ENCODE results near the gene PDE4D. TPM values are rescaled to one million over a fixed set of nuclear protein-coding genes. Genes with fewer than 3 reads are reported as not detected.
A peak's percentile ranks its signal among the peaks of the same experiment; 100 is the strongest.

The PDE4D gene
- total RNA-seq, 2 donors from 2014 or later: 33.8 to 82.6 TPM

DNA sequence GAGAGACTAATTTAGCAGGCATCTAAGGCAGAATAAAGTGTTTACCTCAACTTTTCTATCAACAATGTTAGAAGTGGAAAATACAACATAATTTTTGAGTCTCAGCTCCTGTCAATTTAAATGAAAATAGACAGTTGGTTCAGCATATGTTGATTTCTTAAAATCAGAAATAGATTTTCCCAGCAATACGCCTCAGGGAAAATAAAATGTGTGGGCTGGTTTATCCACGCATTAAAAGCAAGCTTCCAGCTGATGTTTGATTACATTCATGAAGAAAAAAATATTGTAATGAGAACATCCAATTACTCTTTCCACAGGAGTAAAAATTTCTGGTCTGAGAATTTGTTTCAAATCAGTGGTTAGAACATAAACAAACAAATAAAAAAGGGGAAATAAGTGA is 166.3 kb downstream of the PDE4D start:
- DNase-seq (no peak), ATAC-seq (no peak)
- intact Hi-C loops (cut with DNase I): no loop called here

DNA sequence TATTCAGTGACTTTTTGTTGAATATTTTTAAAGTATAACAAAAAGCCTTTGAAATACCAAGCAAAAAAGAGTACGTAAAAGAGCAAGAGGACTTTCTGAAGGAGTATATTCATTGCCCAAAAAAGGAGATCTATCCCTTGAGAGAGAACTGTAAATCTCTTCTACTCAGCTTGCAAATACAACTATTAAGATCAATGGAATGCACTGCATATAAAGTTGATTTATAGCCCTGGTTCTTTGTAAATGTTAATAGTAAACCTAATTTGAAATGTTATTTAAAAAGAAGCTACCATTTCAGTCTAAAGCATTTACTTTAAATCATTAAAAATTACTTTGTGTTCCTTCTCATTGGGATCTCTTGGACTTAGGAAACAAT is 168.1 kb downstream of the PDE4D start:
- no peak for DNase-seq
- intact Hi-C loops (cut with DNase I): no loop called here
- no peak for ATAC-seq

DNA sequence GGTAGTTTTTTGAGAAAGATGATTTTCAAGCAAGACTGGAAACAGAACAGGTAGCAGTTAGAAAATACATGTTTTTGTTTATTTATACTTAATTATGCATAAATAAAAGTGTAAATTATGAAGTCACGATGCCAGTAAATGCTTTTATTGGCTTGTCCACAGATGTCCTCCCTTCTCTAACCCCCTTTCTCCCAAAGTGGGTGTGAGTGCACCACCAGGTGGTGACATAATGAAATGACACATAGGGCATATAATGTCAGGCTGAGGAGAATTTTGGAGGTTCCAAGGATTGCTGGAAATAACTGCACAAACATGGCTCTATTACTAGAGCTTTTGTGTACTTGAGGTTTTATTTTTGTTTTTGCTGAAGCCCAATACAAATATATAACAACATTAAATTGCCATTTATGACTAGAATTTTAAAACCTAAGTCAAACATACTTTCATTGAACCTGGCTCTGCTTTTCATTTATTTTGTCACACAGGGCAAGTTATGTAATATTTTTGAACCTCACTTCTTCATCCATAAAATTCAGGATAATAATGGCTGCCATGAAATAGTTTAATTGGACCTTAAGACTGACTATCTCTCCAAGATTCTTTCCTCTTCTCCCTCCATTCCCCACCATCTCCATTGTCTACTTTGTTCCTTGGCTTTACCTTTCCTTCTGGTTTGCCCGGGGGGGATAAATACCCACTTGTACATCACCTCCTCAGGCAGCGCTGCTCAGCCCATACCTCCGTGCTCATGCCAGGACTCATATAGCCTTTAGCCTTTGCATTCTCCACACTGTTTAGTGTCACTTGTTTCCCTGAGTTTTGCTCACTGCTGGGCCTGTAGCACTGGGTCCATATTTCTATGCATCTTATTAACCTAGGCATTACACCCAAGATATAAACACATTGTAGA is 168.8 kb downstream of the PDE4D start:
- ATAC-seq: no peak
- intact Hi-C loops (cut with DNase I): no loop called here
- DNase-seq: no peak

DNA sequence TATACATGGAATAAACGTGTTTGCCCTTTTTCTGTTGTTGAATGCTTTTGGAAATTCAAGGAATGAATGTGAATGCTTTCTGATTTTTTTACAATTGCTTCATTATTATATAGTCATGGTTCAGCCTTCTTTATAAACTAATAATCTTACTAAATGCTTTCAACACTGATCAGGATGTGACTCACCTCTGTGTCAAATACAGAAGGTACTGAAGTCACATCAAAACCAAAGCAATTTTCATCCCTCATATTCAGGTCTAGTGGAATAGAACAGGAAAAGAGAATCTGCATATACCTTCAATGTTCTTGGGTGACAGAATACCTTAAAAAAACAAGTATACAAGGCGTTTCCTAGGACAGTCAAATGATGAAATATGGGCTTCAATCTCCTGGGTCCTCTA is 170.7 kb downstream of the PDE4D start:
- intact Hi-C loops (cut with DNase I): no loop called here

DNA sequence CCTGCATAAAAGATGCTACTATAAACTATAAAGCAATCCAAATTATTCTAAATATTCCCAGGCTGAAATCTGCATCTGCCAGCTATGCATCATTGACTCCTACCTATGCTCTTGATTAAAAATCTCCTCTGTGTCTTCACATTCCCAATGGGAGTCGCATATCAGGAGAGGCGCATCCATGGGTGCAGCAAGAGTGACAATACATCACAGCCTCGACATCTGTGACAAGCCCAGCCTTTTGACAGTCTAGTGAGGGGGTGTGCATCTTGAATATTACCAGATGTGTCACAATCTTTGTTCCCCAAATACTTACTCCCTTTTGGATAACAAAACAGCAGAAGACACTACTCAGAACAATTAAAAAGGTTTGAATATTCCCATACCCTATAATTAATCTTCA is 171.8 kb downstream of the PDE4D start:
- intact Hi-C loops (cut with DNase I): no loop called here
- ATAC-seq (no peak), DNase-seq (no peak)

More for the DNA sequence above, 170.7 kb downstream of the PDE4D start:
- ATAC-seq (no peak), DNase-seq (no peak)

DNA sequence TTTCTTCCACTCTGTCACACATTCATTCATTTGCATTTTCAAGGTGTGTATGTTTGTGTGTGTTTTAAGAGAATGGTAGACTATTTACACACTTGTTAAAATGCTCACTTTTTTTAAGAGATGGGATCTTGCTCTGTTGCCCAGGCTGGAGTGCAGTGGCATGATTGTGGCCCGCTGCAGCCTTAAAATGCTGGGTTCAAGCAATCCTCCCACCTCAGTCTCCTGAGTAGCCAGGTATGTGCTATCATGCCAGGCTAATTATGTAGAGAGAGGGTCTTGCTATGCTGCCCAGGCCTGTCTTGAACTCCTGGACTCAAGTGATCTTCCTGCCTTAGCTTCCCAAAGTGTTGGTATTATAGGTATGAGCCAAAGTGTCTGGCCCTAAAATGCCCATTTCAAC is 173.5 kb downstream of the PDE4D start:
- intact Hi-C loops (cut with DNase I): no loop called here
- ATAC-seq (no peak), DNase-seq (no peak)

DNA sequence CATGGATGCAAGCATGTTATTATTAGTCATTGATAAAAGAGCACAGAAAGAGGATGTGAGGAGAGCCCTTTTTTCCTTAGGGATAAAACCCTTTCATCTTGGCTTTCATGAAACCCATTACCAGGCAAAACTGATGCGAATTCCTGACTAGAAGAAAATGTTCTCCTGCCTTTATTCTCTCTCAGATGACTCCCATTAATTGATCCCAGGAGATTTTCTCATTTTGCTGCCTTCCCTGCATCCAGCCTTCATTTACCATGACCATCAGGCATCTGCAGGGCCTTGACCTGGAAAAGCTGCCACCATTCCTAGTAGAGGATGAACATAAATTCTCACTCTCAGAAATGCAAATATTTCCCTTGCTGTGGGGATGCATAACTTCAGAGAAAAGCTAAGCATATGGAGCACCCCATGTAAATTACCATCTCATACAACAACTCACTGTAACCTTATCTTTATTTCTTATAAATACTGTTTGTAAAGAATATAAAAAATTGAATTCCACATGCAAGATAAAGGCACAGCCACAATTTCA is 176.5 kb downstream of the PDE4D start:
- no peak for ATAC-seq

DNA sequence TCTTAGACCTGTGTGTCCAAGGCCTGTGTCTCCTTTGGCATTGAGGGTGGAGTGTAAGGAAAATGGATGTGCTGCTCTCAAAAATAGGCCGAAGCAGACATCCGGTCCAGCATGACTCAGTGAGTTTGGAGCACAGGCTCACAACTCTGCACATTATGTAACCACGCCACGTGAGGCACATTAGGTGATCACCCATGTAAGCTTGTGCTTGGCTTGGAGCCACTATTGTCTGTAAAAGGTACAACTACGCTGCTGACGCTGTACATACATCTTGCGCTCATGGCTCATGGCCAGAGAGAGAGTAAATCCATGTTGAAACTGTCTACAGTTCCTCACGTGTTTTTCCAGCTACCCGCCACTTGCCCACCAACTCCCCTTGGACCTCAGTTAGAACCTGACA is 177.5 kb downstream of the PDE4D start:
- no peak for DNase-seq
- ATAC-seq: no peak
- intact Hi-C loops (cut with DNase I): no loop called here

More for the DNA sequence above, 176.5 kb downstream of the PDE4D start:
- intact Hi-C loops (cut with DNase I): no loop called here
- DNase-seq: no peak

DNA sequence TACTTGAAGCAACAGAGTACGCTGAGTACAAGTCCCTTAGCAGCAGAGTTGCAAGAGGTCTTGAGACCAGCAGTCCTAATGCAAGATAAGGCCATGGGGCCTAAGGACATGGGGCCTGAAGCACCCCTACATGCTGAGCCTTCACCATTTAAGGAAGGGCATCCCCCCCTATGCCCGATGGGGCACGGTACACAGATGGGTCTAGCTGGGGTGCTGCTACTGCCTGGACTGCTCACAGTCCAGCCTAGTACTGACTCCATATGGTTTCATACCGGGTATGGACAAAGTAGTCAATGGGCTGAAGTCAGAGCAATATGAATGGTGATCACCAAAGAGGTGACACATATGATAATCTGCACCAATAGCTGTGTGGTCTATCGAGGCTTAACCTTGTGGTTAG is 178.3 kb downstream of the PDE4D start:
- no peak for ATAC-seq
- intact Hi-C loops (cut with DNase I): no loop called here
- DNase-seq: no peak

DNA sequence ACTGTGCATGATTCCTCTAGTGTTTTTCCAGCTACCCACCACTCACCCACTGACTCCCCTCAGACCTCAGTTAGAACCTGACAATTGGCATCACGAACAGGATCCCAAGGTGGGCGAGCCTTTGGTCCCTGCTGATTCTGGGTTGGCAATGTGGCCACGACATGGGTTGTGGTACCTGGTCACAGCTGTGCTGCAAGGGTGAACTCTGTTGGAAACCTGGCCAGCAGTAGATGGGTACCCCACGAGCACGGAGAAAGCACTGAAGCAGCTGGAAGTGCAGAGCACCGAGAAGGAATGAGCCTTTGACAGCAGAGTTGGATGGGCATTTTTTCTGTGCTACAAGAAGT is 180.1 kb downstream of the PDE4D start:
- DNase-seq (no peak), ATAC-seq (no peak)
- intact Hi-C loops (cut with DNase I): no loop called here

DNA sequence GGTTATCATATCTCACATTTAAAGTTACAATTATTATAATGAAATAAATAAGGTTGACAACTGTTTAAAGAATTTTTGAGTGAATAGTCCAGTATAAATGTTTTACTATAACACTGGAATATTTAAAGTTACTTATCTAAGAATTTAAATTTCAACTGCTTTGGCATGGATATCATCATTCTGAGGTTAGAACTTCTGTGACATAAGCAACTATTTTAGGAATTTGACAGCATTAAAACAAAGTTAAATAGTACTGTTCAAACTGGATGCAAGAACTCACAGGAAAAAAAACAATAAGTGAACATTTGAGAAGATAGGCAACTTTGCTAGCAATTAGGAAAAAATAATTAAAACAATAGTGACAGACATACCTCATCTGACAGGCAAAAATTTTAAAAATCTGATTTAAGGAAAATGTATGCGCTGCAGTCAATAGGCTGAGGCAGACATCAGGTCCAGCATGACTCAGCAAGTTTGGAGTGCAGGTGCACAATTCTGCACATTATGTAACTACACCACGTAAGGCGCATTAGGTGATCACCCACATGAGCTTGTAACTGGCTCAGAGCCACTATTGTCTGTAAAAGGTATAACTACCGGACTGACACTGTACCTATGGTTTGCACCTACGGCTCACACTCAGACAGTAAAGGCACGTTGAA is 180.6 kb downstream of the PDE4D start:
- DNase-seq: no peak
- ATAC-seq: no peak
- intact Hi-C loops (cut with DNase I): no loop called here

DNA sequence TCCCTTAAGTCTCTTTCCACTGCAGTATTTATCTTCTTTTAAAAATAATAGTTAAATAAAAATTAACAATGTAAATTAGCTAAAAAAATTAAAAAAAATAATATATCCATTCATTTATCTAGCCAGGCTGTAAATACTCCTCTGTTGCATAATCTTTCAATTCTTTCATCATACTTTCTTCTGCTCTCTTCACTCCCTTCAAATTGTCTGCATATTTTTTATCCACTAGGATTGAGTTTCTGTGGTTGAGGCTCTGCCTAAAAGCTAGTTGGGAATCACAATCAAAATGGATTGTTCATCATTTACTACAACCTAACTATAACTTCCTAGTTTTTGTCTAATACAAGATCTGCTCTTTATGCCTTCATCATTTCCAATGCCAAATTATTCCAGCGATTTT is 182.2 kb downstream of the PDE4D start:
- peak in 1 of 2 donors; percentile 57 for ATAC-seq
- intact Hi-C loops (cut with DNase I): no loop called here
- DNase-seq: no peak

DNA sequence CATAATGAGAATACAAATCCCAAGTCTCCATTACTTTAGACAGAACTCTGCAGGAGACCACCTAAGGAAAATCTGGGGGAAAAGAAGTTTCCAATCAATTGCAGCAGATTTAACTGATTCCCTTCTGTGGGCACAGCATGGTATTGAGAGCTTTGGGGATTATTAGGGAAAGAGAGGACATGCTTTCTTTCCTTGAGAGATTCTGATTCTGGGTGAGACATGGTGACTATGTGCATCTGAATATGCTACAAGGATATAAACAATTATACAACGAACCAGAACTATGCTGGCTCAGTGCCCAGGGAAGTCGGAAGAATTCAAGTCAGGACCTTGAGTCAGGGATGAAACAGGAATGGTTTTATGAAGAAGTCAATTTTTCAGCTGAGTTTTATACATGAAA is 183.7 kb downstream of the PDE4D start:
- ATAC-seq: no peak
- no peak for DNase-seq
- intact Hi-C loops (cut with DNase I): no loop called here

DNA sequence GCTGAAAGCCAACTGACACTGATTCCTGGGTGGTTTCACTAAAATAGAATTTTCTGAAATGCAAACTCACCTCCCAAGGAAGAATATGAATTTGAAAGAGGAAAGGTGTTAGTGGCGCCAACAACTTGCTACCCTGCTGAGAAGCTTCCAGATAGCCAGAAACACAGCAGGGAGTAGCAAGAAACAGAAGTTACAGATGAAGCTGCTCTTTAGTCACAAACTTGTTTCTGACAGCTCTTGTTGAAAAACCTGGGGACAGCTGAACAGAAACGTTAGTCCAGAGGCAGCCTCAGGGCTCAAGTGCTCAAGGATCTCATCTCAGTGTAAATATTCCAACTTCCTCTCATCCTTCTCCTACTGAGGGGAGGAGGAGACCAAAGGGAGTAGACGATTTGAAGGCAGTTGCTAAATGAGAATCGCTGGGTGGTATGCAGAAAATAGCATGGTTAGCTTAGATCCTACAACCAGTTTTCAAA is 184.1 kb downstream of the PDE4D start:
- intact Hi-C loops (cut with DNase I): no loop called here
- DNase-seq: no peak
- ATAC-seq: no peak

DNA sequence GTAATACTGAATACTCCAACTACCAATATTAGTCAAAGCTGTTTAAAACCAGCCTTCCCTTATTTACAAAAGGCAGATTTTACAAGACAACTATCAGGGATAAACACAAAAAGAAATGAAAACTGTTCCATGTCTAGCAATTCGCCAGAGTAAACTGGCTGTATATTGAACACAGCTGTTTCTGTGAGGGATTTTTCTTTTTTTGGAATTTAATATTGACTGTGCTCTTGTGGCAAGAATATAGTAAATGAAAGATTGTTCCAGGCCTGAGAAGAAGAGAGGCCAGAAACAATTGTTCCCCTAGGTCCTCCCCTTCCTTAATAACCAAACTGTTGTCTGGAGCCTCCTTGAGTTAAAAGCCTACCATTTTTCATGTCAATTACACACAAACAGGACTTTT is 188.6 kb downstream of the PDE4D start:
- ATAC-seq (no peak), DNase-seq (no peak)

DNA sequence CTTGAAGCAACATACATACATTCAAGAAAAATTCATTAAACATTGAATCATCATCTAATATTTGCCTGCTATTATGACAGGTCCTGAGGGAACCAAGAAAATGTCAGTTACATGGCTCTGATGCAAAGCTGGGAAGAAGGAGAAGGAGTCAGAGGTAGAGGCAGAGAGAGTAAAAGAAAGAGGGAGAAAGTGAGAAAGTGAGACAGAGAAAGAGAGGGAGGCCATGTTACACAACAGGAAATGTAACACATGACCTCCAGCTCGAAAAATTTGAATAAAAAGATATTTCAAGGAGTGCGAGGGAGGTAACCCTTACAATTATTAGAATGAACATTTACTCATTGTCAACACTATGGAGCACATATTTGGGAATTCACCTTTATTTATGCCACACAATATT is 189.7 kb downstream of the PDE4D start:
- DNase-seq (no peak), ATAC-seq (no peak)
- intact Hi-C loops (cut with DNase I): no loop called here

More for the DNA sequence above, 188.6 kb downstream of the PDE4D start:
- intact Hi-C loops (cut with DNase I): no loop called here

DNA sequence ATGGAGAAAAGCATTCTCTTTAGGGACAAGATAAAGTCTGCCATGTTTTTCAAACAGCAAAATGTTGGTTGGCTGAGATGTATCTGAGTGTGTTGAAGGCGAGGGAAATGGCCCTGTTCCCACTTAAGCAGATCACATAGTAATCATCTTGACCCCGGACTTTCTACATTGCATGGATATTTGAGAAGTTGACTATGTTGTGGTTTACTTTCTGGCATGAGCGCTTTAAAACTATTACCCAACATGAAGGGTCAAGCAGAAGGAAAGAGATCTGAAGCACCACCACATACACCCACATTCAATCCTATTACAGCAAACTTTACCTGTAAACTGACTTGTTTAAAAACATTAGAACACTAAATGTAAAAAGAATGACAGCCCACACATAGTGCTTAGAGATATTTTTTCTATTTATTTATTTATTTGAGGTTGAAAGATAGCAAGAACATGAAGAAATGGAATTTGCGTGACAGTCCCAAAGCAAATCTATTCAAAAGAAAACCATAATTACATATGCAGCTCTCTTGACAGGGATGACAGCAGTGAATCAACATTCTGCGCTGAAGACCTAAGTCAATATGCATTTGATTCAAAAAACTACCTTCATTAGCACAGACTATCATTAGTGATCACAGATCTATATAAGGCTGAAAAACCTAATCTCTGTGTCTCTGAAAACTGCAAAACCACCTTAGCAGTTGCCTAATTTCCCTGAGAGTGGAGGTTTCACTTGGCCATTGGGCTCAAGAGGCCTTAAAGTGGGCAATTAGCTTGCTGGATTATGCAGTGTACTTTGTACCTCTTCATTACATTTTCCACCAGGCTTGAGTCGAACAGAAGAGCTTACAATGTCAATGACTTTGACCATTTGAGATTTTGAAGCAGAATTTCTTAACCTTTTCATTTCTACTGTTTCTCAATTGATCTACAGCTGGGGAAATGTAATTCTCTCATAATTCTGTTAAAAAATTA is 195.0 kb downstream of the PDE4D start:
- intact Hi-C loops (cut with DNase I): no loop called here
- ATAC-seq (no peak), DNase-seq (no peak)

DNA sequence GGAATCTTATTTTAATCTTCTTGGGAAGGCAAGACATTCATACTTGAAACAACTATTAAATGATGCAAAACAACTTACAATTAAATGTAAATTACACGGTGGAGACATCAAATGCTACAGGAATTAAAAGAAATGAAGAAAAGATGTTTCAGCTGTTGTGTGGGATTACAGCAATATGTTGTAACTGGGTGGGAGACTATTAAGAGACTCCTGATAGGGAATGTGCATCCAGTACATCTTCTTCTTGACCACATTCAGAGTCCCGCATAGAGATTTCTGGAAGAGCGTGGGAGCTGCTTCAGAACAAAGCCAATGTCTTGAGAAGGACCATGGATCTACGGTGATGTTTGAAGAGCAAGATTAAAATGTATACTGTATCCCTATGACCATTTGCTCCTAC is 199.1 kb downstream of the PDE4D start:
- DNase-seq (no peak), ATAC-seq (no peak)
- intact Hi-C loops (cut with DNase I): no loop called here

Data from left cardiac atrium (tissue), 4 donors.